GM18951 (cell line): Measurements from ENCODE around the gene GHRL.
A peak's percentile ranks its signal among the peaks of the same experiment; 100 is the strongest.

Source experiments
- POLR2A ChIP-seq: IDR thresholded peaks from 4 replicates; pipeline ENCODE4 v1.6.1; 2011; ENCODE audit warnings: mild to moderate bottlenecking; ENCODE audit not compliant: insufficient read length, insufficient read depth; ENCODE audit errors: extremely low read depth
- in situ Hi-C: fragments of 300-500 bp; cut with MboI; formaldehyde crosslinking; loops from one replicate; pipeline ENCODE4 v1.12.0; 2022; ENCODE audit warnings: low sequenced_read_pairs, mixed read lengths, inconsistent platforms; ENCODE audit not compliant: unreplicated experiment

The GHRL gene

GRCh38 chr3:10248184-10248983 is 44.4 kb downstream of the GHRL start, which contains the start of gene TATDN2:
Gene TATDN2 (plus strand): TSS chr3:10248459. CDS start chr3:10249201, 742 bp downstream.
- in situ Hi-C loops = no loop called here
- peak; percentile 95 for TF ChIP-seq POLR2A

GRCh38 chr3:10247679-10248183 is 45.0 kb downstream of the GHRL start:
- TF ChIP-seq POLR2A = no peak
- in situ Hi-C loops = no loop called here

- TF ChIP-seq POLR2A = no peak
- in situ Hi-C loops = no loop called here
Measured at GRCh38 chr3:10245081-10245712, 47.5 kb downstream of the GHRL start.

- TF ChIP-seq POLR2A = no peak
- in situ Hi-C loops = no loop called here
Measured at GRCh38 chr3:10244009-10244408, 48.7 kb downstream of the GHRL start.

- TF ChIP-seq POLR2A = no peak
- in situ Hi-C loops = no loop called here
Measured at GRCh38 chr3:10242182-10243065, 50.3 kb downstream of the GHRL start.

GRCh38 chr3:10240799-10241198 is 51.9 kb downstream of the GHRL start:
- in situ Hi-C loops = no loop called here
- no peak for TF ChIP-seq POLR2A

GRCh38 chr3:10238345-10239183 is 54.2 kb downstream of the GHRL start:
- no peak for TF ChIP-seq POLR2A
- in situ Hi-C loops = no loop called here
